HG02763 (cell line): Measurements from ENCODE around the gene SUSD1.

Source experiments
- ATAC-seq: cut with Tn5 transposase; IDR thresholded peaks from one replicate; pipeline ENCODE4 v1.9.1; 2021; ENCODE audit warnings: mild to moderate bottlenecking, moderate library complexity; ENCODE audit not compliant: unreplicated experiment

The SUSD1 gene

DNA sequence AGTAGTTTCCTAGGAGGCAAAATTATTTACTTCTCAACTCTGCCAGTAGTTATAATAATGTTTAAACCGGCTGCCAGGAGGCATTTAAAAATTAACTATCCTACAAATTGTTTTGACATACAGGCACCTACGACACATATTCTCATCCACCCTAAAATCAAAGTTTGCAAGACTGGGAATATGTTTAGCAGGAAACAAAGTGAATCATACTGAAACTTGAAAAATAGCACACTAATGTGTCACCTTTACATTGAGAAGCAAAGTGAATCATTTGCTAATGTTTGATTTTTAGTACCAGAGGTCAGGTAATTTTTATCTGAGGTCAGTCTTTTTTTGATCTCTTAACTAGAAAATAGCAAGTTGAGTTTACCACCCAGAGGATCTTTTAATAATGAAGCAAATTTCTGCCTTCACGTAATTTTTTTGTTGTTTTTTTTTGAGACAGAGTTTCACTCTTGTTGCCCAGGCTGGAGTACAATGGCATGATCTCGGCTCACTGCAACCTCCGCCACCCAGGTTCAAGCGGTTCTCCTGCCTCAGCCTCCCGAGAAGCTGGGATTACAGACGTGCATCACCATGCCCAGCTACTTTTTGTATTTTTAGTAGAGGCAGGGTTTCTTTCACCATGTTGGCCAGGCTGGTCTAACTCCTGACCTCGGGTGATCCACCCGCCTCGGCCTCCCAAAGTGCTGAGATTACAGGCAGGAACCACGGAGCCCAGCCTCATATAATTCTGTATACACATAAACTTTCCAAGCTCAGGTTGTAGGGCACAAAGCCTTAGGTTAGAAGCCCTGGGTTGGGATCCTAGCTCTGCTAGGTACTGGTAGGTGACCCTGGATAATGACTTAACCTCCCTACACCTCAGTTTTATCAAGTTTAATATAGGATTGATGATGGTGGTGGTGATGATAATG is 154.2 kb downstream of the SUSD1 start:
- ATAC-seq = no peak

DNA sequence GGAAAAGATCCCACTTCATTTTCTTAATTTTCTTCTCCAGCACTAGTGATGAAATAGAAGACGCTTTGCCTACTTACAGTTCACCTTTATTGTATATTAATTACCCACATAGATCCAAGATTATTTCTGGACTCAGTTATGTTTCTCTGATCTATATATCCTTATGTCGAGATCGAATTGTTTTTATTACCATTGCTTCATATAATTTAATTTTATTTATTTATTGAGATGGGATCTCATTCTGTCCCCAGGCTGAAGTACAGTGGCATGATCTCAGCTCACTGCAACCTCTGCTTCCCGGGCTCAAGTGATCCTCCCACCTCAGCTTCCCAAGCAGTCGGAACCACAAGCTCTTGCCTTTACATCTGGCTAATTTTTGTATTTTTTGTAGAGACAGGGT is 157.2 kb downstream of the SUSD1 start:
- no peak for ATAC-seq

DNA sequence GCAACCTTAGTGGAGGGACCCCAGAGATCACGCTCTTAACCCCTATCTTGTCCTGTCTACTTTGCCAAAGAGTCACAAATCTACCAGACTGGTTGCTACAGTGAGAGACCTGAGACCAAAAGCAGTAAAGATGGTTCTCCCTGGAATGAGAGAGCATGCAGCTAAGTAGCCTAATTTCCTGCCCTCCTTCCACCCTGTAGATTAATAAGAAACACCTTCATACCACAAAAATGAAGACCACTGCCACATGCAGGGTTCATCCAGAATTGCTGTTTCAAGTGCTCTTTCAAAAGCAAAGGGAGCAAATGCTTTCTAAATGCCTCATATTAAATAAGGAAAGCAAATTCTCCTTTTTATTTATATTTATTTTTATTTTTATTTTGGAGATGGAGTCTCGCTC is 159.4 kb downstream of the SUSD1 start:
- no peak for ATAC-seq

DNA sequence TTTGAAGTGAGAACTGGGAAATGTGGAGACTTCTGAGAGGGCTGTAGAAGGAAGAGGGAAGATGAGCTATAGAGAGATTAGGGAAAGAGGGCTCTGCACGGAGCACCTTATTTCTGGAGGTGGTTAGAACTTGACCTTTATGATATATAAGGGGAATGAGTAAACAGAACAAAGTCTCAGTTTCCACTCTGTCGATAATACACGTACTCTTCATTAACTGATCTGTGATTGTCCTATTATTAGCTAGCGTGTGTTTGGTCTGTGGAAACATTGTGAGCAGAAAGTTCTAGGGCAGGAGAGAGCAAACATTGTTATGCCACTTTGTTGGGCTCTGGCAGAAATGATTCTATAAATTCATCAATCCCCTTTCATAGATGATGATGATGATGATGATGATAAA is 159.9 kb downstream of the SUSD1 start:
- no peak for ATAC-seq

DNA sequence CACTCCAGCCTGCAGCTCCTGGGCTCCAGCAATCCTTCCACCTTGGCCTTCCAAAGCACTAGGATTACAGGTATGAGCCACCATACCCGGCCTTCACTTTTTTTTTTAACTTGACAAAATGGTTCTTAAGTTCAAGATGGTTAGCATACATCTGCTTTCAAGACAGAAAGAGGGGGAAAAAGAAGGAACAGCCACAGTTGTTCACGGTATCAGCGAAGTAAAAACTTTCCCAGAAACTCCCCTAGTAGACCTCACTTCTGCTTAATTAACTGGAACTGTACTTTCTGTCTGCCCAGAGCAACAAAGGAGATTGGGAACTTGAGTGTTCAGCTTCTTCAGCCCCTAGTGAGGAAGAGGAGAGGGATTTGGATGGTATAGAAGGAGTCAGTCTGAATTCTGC is 161.8 kb downstream of the SUSD1 start:
- no peak for ATAC-seq

DNA sequence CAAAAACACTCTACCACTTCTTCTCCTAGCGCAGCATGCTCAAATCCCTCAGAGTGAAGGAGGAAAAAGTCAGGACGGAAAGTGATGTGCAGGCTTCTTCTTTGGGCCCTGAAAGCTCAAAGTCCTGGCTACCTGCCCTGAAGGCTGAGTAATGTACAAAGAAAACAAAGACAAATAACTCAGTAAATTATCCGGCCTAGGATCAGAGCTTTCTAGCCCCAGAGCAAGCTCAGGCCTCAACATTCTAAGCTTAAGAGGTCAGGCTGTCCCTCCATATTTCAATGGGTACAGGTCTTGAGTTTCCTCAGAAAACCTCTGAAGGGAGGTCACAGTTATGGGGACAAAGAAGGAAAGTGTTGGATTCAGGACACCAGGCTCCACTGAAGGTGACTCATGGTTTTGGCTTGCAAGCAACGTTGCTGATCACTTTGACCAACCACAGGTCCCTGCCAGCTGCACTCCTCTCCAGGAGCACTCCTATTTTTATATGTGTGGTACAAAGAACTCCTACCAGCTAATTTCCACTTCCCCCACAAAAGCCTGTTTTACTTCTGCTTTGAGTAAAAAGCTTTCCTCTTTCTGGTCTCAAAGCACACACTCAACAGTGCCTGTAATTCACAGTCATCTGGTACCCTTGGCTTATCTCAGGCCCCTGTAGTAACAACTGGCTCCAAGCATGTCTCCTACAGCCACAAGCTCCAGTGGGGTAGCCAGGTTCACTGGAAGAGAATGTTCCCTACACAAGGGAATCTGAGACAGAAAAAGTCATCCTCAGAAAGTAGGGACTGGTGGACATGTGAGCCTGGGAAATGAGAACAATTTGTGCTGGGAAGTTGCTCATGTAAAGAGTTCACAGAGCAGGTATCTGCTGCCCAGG is 162.8 kb downstream of the SUSD1 start:
- ATAC-seq = peak; percentile 67

DNA sequence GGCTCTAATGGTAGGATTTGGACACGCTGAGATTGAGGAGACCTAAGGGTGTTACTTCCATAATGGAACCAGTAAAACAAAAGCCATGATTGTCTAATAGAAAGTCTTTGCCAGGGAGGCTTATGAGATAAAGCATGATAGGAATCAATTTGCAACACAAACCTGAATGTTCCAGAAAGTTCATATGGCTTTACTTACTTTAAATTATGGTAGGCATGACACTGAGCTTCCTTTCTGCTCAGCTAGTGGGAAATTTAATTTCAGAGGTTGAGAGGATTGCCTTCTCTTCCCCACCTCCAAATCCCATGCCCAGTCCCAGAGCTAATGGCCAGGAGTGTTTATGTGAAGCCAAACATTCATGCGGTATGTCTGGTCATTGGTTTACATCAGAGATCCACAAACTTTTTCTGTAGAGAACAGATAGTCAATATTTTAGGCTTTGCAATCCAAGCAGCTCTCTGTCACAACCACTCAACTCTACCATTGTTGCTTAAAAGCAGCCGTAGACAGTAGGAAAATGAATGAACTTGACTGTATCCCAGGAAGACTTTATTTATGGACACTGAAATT is 164.0 kb downstream of the SUSD1 start:
- ATAC-seq = no peak

DNA sequence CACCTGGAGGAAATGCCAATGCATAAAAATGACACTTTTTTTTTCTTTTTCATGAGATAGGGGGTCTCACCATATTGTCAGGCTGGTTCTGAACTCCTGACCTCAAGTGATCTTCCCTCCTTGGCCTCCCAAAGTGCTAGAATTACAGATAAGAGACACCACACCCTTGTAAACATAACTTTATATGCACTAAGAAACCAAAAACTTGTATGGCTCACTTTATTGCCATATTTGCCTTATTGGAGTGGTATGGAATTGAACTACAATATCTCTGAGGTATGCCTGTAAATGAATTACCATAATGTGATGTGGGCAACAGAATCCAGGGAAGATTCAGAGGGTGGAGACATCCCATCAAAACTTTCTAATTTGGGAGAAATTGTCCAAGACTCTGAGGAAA is 164.6 kb downstream of the SUSD1 start:
- no peak for ATAC-seq

DNA sequence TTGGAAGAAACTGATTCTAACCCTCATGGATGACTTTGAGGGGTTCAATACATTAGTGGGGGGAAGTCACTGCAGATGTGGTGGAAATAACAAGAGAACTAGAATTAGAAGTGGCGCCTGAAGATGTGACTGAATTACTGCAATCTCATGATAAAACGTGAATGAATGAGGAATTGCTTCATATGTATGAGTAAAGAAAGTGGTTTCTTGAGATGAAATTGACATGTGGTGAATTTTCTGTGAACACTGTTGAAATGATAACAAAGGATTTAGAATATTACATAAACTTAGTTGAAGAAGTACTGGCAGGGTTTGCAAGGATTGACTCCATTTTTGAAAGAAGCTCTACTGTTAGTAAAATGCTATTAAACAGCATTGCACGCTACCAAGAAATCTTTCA is 165.4 kb downstream of the SUSD1 start:
- no peak for ATAC-seq

DNA sequence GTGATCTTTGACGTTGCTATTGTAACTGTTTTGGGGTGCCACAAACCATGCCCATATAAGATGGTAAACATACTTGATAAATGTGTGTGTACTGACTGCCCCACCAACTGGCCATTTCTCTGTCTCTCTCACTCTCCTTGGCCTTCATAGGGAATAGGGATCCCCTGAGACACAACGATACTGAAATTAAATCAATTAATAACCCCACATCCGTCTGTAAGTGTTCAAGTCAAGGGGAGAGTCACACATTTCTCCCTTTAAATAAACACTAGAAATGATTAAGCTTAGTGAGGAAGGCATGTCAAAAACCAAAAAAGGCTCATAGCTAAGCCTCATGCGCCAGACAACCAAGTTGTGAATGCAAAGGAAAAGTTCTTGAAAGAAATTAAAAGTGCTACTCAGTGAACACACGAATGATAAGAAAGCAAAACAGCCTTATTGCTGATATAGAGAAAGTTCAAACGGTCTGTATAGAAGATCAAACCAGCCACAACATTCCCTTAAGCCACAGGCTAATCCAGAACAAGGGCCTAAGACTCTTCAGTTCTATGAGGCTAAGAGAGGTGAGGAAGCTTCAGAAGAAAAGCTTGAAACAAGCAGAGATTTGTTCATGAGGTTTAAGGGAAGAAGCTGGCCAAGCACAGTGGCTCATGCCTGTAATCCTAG is 167.4 kb downstream of the SUSD1 start:
- no peak for ATAC-seq

DNA sequence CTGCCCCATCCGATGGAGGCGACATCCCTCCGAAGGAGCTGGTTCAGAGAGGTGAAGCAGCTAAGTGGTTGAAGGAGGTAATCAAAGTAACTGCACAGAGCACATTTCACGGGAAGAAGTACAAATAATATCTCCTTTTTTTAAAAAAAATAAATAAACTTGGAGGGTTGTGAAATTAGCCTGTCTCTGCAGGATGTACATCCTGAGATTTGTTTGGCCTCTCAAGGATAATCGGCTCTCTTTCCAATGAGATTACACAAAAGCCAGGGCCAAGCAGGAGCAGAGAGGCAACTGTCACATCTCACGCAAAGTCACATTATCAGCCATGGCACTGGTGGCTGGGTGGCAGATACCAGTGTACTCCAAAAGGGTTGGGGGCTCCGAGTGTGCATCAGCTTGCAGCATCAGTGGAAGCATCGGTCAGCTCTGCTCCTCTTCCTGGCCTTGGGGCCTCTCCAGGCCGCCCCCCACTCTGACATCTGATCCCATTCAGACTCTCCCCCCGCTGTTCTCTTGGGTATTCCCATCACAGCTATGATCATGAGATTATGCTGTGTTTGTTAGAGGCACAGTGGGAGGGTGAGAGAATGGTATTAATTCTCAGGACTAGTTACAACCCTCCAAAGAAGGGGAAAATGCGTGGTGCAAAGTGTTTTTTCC is 168.6 kb downstream of the SUSD1 start:
- no peak for ATAC-seq

DNA sequence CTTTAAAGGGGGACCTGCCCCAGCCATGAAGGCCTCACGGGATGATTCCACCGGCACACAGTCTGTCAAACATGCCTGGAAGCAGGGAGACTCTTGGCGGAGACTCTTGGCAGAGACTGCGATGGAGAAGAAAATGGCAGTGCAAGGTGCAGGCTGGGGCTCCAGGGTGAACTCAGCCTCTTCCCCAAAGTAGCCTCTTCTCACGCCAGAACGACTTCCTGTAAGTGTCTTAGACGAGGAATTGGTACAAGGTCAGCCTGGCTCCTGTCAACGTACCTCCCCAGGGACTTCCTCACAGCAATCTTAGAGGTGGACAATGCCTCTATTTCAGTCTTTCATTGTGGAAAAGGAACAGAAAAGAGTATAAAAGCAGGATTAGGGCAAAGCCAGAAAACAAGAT is 169.2 kb downstream of the SUSD1 start:
- ATAC-seq = no peak

DNA sequence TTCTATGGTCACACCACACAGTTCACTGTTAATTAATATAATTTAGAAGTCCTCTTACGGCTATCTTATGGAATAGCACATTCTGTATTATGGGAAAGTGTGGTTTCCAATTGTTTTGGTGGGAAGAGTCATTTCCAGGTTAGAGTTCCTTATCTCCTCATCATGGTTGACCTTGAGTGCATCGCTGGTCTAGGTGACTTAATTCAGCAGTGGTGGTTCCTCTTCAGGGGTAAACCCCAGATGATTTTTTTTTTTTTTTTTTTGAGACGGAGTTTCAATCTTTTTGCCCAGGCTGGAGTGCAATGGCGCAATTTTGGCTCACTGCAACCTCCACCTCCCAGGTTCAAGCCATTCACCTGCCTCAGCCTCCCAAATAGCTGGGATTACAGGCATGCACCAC is 171.6 kb downstream of the SUSD1 start:
- ATAC-seq = no peak

DNA sequence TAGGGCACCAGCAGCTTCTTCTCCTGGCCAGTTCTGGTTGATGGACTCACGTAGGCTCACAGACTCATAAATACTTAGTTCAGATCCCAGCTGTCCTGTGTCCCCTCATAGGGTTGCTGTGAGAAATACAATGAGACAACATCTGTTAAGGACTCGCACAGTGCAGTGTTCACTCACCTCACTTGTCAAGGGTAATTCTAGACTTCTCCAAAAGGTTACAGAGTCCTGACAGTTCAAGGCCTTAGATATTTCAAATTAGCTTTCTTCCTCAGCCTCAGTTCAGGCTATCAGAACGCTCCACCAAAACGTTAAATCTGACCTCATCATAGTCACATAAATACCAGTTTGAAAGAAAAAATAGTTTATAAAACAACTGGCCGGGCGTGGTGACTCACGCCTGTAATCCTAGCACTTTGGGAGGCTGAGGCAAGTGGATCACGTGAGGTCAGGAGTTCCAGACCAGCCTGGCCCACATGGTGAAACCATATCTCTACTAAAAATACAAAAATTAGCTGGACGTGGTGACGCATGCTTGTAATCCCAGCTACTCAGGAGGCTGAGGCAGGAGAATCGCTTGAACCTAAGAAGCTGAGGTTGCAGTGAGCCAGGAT is 172.1 kb downstream of the SUSD1 start:
- no peak for ATAC-seq

DNA sequence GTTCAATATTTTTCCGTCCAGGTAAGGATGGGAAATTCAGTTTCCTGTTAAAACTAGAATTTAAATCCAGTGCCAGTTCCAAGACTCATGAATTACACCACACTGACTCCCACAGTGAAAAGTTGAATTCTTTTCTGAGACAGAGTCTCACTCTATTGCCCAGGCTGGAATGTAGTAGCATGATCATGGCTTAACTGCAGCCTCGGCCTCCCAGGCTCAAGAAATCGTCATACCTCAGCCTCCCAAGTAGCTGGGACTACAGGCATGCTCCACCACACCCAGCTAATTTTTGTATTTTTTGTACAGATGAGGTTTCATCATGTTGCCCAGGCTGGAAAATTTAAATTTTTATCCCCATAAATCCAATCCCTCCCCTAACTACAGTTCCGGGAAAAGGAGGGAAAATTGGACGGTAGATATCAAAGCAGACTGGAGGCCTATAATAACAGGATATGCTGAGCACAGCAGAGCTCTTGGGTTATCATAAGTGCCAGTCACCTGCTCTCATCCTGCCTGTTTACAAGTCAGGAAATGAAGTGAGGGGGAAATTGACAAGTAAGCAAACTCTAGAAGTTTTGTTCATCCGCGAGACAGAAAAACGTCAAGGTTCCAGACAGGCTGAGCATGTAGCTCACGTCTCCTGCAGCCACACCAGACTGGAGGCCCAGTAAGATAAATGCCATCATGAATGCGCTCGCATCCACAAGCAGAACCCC is 172.8 kb downstream of the SUSD1 start:
- no peak for ATAC-seq

DNA sequence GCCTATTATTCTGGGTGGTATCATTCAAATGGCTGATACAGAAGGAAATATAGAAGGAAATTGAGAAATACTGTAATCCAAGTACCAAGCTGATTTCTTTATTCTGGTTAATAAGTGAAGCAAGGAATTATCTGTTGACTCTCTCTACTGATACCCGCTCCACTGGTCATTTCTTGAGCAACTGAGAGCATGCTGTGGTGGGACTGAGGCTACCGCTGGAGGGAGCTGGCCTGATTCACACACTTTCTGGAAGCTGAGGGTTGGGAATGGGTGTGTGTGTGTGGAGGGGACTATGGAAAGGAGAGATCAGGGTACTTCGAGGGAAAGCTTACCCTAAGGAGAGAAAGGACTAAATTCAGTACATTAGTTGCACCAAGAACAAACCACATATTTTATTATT is 174.4 kb downstream of the SUSD1 start:
- ATAC-seq = no peak

DNA sequence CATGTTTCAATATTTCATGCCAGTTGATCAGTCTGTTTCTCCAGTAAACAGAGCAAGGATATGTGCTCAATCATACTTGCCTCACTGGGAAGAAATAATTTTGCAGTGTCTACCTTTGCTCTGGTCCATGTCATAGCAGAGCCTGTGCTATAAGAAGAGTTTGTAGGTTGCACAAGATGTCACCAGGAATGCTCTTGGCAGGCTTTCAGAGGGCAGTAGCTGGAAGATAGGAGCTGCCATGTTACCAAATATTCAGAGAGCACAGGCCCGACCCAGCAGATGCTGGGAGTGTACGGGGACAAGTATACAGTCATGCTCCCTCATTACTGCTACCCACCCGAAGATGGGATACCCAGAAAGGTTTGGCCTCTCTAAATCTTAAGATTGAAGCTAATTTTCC is 175.8 kb downstream of the SUSD1 start:
- ATAC-seq = no peak

DNA sequence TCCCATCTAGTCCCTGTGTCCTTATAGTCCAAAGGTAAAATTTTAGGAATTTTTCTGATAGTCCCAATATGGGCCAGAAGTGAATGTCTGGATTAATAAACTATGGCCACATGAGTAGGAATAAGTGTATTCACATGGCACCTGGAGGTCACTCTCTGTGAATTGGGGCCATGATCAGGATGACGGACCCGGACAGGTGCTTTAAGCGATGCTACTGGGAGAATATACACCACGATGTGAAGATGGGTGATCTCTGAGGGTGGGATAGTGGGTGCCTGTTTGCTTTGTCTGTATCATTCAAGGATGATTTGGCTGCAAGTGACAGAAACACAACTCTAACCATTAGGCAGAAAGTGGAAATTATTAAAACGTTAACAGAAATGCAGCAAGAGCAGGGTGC is 177.3 kb downstream of the SUSD1 start:
- no peak for ATAC-seq

DNA sequence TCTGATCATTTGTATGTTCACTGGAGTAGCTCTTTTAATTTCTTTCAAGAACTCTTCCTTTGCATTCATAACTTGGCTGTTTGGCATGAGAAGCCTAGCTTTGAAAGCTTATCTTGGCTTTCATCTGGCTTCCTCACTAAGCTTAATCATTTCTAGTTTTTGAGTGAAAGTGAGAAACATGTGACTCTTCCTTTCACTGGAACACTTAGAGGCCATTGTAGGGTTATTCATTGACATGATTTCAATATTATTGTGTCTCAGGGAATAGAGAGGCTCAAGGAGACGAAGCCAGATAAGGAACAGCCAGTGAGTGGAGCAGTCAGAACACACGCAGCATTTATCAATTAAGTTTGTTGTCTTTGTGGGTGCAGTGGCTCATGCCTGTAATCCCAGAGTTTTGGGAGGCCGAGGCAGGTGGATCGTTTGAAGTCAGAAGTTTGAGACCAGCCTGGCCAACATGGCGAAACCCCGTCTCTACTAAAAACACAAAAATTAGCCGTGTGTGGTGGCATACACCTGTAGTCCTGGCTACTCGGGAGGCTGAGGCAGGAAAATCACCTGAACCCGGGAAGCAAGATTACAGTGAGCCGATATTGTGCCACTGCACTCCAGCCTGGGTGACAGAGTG is 180.2 kb downstream of the SUSD1 start:
- ATAC-seq = peak; percentile 49
